Liver (tissue), 9 donors: ENCODE results near the gene PHTF1. TPM values are rescaled to one million over a fixed set of nuclear protein-coding genes. Genes with fewer than 3 reads are reported as not detected.

Experiments
- DNase-seq: peaks from one replicate; pipeline ENCODE4 v3.0.0-alpha.2; 2017; ENCODE audit warnings: low spot score
- H3K27ac ChIP-seq, 2 donors: one replicate each; pipeline ENCODE4 v1.7.0; 2013; ENCODE audit warnings: inconsistent platforms in 2 of 2, low read length in 2 of 2, control low read depth in 1 of 2, low read depth in 1 of 2, mild to moderate bottlenecking in 1 of 2
- H3K27me3 ChIP-seq, 4 donors: one replicate each; pipeline versions ENCODE4 v1.6.1 to v1.7.0; 2013; ENCODE audit warnings: low read length in 3 of 4, inconsistent platforms in 1 of 4, mild to moderate bottlenecking in 1 of 4, moderate library complexity in 1 of 4; ENCODE audit not compliant: control insufficient read depth in 4 of 4, insufficient read depth in 4 of 4
- H3K36me3 ChIP-seq, 4 donors: one replicate each; pipeline versions ENCODE4 v1.6.1 to v1.7.0; 2013; ENCODE audit warnings: low read length in 3 of 4, mild to moderate bottlenecking in 3 of 4, low read depth in 1 of 4, moderate library complexity in 1 of 4; ENCODE audit not compliant: control insufficient read depth in 4 of 4, insufficient read depth in 3 of 4
- H3K4me1 ChIP-seq, 4 donors: one replicate each; pipeline versions ENCODE4 v1.6.1 to v1.7.0; 2013; ENCODE audit warnings: low read length in 3 of 4, mild to moderate bottlenecking in 3 of 4, moderate library complexity in 1 of 4; ENCODE audit not compliant: control insufficient read depth in 4 of 4, insufficient read depth in 4 of 4
- H3K4me3 ChIP-seq, 3 donors: one replicate each; pipeline versions ENCODE4 v1.6.1 to v1.7.0; 2013; ENCODE audit warnings: low read length in 3 of 3, control low read depth in 1 of 3, low read depth in 1 of 3, mild to moderate bottlenecking in 1 of 3
- H3K9ac ChIP-seq, 2 donors: one replicate each; pipeline ENCODE4 v1.7.0; 2013; ENCODE audit warnings: low read length in 2 of 2, mild to moderate bottlenecking in 2 of 2, moderate library complexity in 2 of 2, control low read depth in 1 of 2, low read depth in 1 of 2
- H3K9me3 ChIP-seq, 4 donors: one replicate each; pipeline versions ENCODE4 v1.6.1 to v1.7.0; 2013; ENCODE audit warnings: low read length in 3 of 4; ENCODE audit not compliant: control insufficient read depth in 4 of 4
- ATF3 ChIP-seq: IDR thresholded peaks from 2 replicates; pipeline ENCODE4 v1.6.1; 2016; ENCODE audit warnings: antibody characterized with exemption
- CTCF ChIP-seq: fragments of 150-350 bp; IDR thresholded peaks from 2 replicates; pipeline ENCODE4 v1.5.1; 2017; ENCODE audit warnings: improper control_type of control experiment, low read depth, low read length; ENCODE audit not compliant: missing input control
- EGR1 ChIP-seq, 2 donors: IDR thresholded peaks; 2 replicates each; pipeline ENCODE4 v1.6.1; 2016 to 2018; ENCODE audit warnings: antibody characterized with exemption in 2 of 2, low read depth in 2 of 2
- FOXA1 ChIP-seq: IDR thresholded peaks from 2 replicates; pipeline ENCODE4 v1.6.1; 2016; ENCODE audit warnings: antibody characterized with exemption
- FOXA2 ChIP-seq: IDR thresholded peaks from 2 replicates; pipeline ENCODE4 v1.6.1; 2016; ENCODE audit warnings: antibody characterized with exemption
- GABPA ChIP-seq, 2 donors: IDR thresholded peaks in 1 of 2; conservative IDR thresholded peaks in 1 of 2; 2 replicates each; pipeline ENCODE4 v1.6.1; 2016; ENCODE audit warnings: antibody characterized with exemption in 2 of 2, mild to moderate bottlenecking in 1 of 2, moderate library complexity in 1 of 2
- HNF4A ChIP-seq, 2 donors: conservative IDR thresholded peaks; 2 replicates each; pipeline ENCODE4 v1.6.1; 2016; ENCODE audit warnings: antibody characterized with exemption in 2 of 2, mild to moderate bottlenecking in 2 of 2
- HNF4G ChIP-seq: IDR thresholded peaks from 2 replicates; pipeline ENCODE4 v1.6.1; 2016; ENCODE audit warnings: antibody characterized with exemption
- JUND ChIP-seq, 2 donors: IDR thresholded peaks; 2 replicates each; pipeline ENCODE4 v1.6.1; 2016; ENCODE audit warnings: antibody characterized with exemption in 2 of 2
- MAX ChIP-seq: IDR thresholded peaks from 2 replicates; pipeline ENCODE4 v1.6.1; 2016; ENCODE audit warnings: antibody characterized with exemption
- NR2F2 ChIP-seq: IDR thresholded peaks from 2 replicates; pipeline ENCODE4 v1.6.1; 2016; ENCODE audit warnings: antibody characterized with exemption
- RAD21 ChIP-seq, 2 donors: IDR thresholded peaks; 2 replicates each; pipeline ENCODE4 v1.6.1; 2016; ENCODE audit warnings: antibody characterized with exemption in 2 of 2, mild to moderate bottlenecking in 2 of 2
- REST ChIP-seq: IDR thresholded peaks from 2 replicates; pipeline ENCODE4 v1.6.1; 2016; ENCODE audit warnings: antibody characterized with exemption, mild to moderate bottlenecking
- RXRA ChIP-seq, 2 donors: IDR thresholded peaks; 2 replicates each; pipeline ENCODE4 v1.6.1; 2017 to 2018; ENCODE audit warnings: antibody characterized with exemption in 2 of 2, mild to moderate bottlenecking in 1 of 2
- YY1 ChIP-seq: IDR thresholded peaks from 2 replicates; pipeline ENCODE4 v1.6.1; 2016; ENCODE audit warnings: antibody characterized with exemption, mild to moderate bottlenecking
- ZBTB33 ChIP-seq: IDR thresholded peaks from 2 replicates; pipeline ENCODE4 v1.6.1; 2016; ENCODE audit warnings: antibody characterized with exemption
- WGBS: extraction: QIAGEN DNeasy Blood & Tissue Kit; methylation state at CpG from one replicate; pipeline ENCODE4 v1.1.7; 2013; 5-methylcytosine and 5-hydroxymethylcytosine counted together
- polyA plus RNA-seq, 2 donors: library from polyadenylated mRNA; stranded (reverse) in 1 of 2; unstranded in 1 of 2; fragments of 200-250 nt in 1 of 2; fragments of >200 nt in 1 of 2; fragmentation: Nextera tagmentation in 1 of 2; extraction: Ambion mirVana in 1 of 2; gene quantifications; one replicate each; pipeline versions ENCODE4 v1.2.1 to v1.2.3, GENCODE V29; 2013 to 2015
- total RNA-seq, 2 donors: library from RNA; depleted of rRNA; stranded (reverse); fragments of >200 nt; gene quantifications; one replicate each; pipeline ENCODE4 v1.2.3, GENCODE V29; 2014
- donor health status: healthy.
- donor health status: healthy.
- donor health status: healthy.
- donor health status: healthy.
- donor health status: healthy.

PHTF1 gene
- total and polyA plus RNA-seq, 4 donors: 3.2 to 14.0 (median 7.3) TPM

- WGBS: 87% methylated on average over 2 of the region's 2 CpGs
- Histone ChIP-seq H3K36me3 (peaks cover 0 to 7% (median 3%) of the 10 kb centered on the region in 4 donors), H3K9me3 (peaks cover 2 to 15% (median 4%) of the 10 kb centered on the region in 4 donors)
Measured at GRCh38 chr1:113692342-113692741, 66.9 kb downstream of the PHTF1 start.

GRCh38 chr1:113691184-113691583 lies 68.1 kb downstream of the PHTF1 start:
- Histone ChIP-seq H3K36me3 (peaks cover 0 to 3% (median 2%) of the 10 kb centered on the region in 4 donors), H3K9me3 (peaks cover 2 to 15% (median 4%) of the 10 kb centered on the region in 4 donors), H3K27me3 (no peaks in the 10 kb centered on the region), H3K9ac (no peak overlapping the region), H3K4me3 (no peak overlapping the region), H3K4me1 (no peaks in the 10 kb centered on the region), H3K27ac (no peak overlapping the region)
- WGBS: 92% methylated on average over 2 of the region's 2 CpGs
- TF ChIP-seq FOXA1 (no peak), HNF4G (no peak)
- no peak for DNase-seq

More at GRCh38 chr1:113692342-113692741, 66.9 kb downstream of the PHTF1 start:
- DNase-seq: no peak
- Histone ChIP-seq H3K4me1 (no peaks in the 10 kb centered on the region), H3K27ac (no peak overlapping the region), H3K4me3 (no peak overlapping the region), H3K27me3 (no peaks in the 10 kb centered on the region), H3K9ac (no peak overlapping the region)
- TF ChIP-seq RXRA (IDR thresholded peaks at IDR 0.05) (no peak), ATF3 (no peak), YY1 (no peak), ZBTB33 (no peak)

GRCh38 chr1:113686891-113687618 lies 72.2 kb downstream of the PHTF1 start:
- no peaks in the 10 kb centered on the region for H3K4me1 ChIP-seq
- H3K9ac ChIP-seq: no peak overlapping the region
- no peak overlapping the region for H3K27ac ChIP-seq
- TF ChIP-seq NR2F2 (no peak), RXRA (IDR thresholded peaks at IDR 0.05) (no peak), FOXA1 (no peak), ATF3 (no peak), GABPA (IDR thresholded peaks at IDR 0.05 in 1 of 2, conservative IDR thresholded peaks at IDR 0.05 in 1 of 2) (no peak), EGR1 (IDR thresholded peaks at IDR 0.05; ENCODE audit: low read depth in 2 of 2) (no peak), MAX (no peak), YY1 (no peak), REST (no peak), HNF4A (conservative IDR thresholded peaks at IDR 0.05) (no peak), FOXA2 (no peak), JUND (IDR thresholded peaks at IDR 0.05) (no peak), RAD21 (IDR thresholded peaks at IDR 0.05) (no peak), CTCF (no peak)
- H3K9me3 ChIP-seq: no peaks in the 10 kb centered on the region
- no peak for DNase-seq
- peaks cover 0 to 12% (median 5%) of the 10 kb centered on the region in 4 donors for H3K36me3 ChIP-seq
- H3K4me3 ChIP-seq: no peak overlapping the region
- WGBS: 94% methylated on average over 3 of the region's 3 CpGs
- no peaks in the 10 kb centered on the region for H3K27me3 ChIP-seq
